Heart right ventricle (tissue), 16 donors: Measurements from ENCODE around the gene IL17F. TPM values are rescaled to one million over a fixed set of nuclear protein-coding genes. Genes with fewer than 3 reads are reported as not detected.

Source experiments
- ATAC-seq, 8 donors: fragments of 200-7000 bp; cut with Tn5 transposase; one replicate each; pipeline ENCODE4 v1.9.1; 2020; ENCODE audit warnings: mild to moderate bottlenecking in 8 of 8, moderate library complexity in 8 of 8, moderate number of reproducible peaks in 1 of 8
- DNase-seq, 2 donors: peaks; one replicate each; pipeline ENCODE4 v3.0.0-alpha.2; 2020
- H3K27ac ChIP-seq, 10 donors: fragments of 200-600 bp; sonication (generic) in 2 of 10; one replicate each; pipeline versions ENCODE4 v1.5.0 to v1.8.0; 2020 to 2022; ENCODE audit warnings: mild to moderate bottlenecking in 3 of 10
- H3K27me3 ChIP-seq, 7 donors: fragments of 200-600 bp; one replicate each; pipeline ENCODE4 v1.8.0; 2021 to 2022; ENCODE audit warnings: mild to moderate bottlenecking in 2 of 7
- H3K36me3 ChIP-seq, 9 donors: fragments of 200-600 bp; sonication (generic) in 1 of 9; one replicate each; pipeline versions ENCODE4 v1.5.0 to v1.8.0; 2020 to 2022; ENCODE audit warnings: mild to moderate bottlenecking in 2 of 9
- H3K4me1 ChIP-seq, 9 donors: fragments of 200-600 bp; sonication (generic) in 1 of 9; one replicate each; pipeline versions ENCODE4 v1.5.0 to v1.8.0; 2020 to 2022; ENCODE audit warnings: mild to moderate bottlenecking in 4 of 9
- H3K4me3 ChIP-seq, 10 donors: fragments of 200-600 bp; sonication (generic) in 2 of 10; one replicate each; pipeline versions ENCODE4 v1.5.0 to v1.8.0; 2020 to 2022; ENCODE audit warnings: mild to moderate bottlenecking in 7 of 10, moderate library complexity in 2 of 10
- H3K9me3 ChIP-seq, 11 donors: fragments of 200-600 bp in 10 of 11; sonication (generic) in 2 of 11; one replicate each; pipeline versions ENCODE4 v1.5.0 to v1.8.0; 2013 to 2022; ENCODE audit warnings: mild to moderate bottlenecking in 2 of 11, control low read depth in 1 of 11, moderate library complexity in 1 of 11
- CTCF ChIP-seq, 9 donors: fragments of 200-600 bp; sonication (generic) in 2 of 9; IDR thresholded peaks; one replicate each; pipeline versions ENCODE4 v1.5.0 to v1.8.0; 2021 to 2022; ENCODE audit warnings: antibody characterized with exemption in 9 of 9, mild to moderate bottlenecking in 5 of 9, moderate library complexity in 1 of 9
- WGBS, 2 donors: extraction: QIAGEN DNeasy Blood & Tissue Kit; methylation state at CpG; one replicate each; pipeline ENCODE4 v1.1.7; 2013; ENCODE audit warnings: inconsistent platforms in 1 of 2; 5-methylcytosine and 5-hydroxymethylcytosine counted together
- intact Hi-C, 10 donors: fragments of 100-400 bp; cut with DNase I; formaldehyde crosslinking; loops; one replicate each; pipeline versions ENCODE4 v1.11.1 to v1.14.2; 2022
- polyA plus RNA-seq, 2 donors: library from polyadenylated mRNA; stranded (reverse); fragments of 200-250 nt; gene quantifications; one replicate each; pipeline ENCODE4 v1.2.3, GENCODE V29; 2013
- total RNA-seq, 10 donors: library from RNA; stranded (reverse); fragmentation: NEBNext Ultra II Directional in 3 of 10; extraction: Animal tissue kit (Norgen Biotek cat#: 25700) in 3 of 10; gene quantifications; one replicate each; pipeline versions ENCODE4 v1.2.1 to v1.2.4, GENCODE V29; 2021 to 2023
- donor health status: Arrhythmogenic right ventricular cardiomyopathy.
- donor health status: ischemic (EF 13 %, LVEDD 7.1; RV severe dilation, severe dysfunction).
- donor health status: healthy with polysubstance abuse.
- donor health status: DM: no; HTN: yes; CAD: no.
- donor health status: DM: no; HTN: no; CAD: no.
- donor health status: ischemic (EF 25% LVEDD 6.9; RV normal size, moderate dysfunction).
- donor health status: ischemic (EF 25% LVEDD 5.7; RV mildly dilated, moderate dysfunction).
- donor health status: healthy.
- donor health status: DM: yes; HTN: yes; CAD: no.
- donor health status: Ischemic cardiomyopathy.
- donor health status: ischemic (EF 35%, LVEDD 5.7; RV mildly dilated, moderate dysfunction).
- donor health status: nonischemic (EF 11% LVEDD 7.7; RV severe dilation, severe dysfunction).
- donor health status: DM: yes; HTN: yes; CAD: no.
- donor health status: PGD.
- donor health status: ischemic (EF 29% LVEDD 5.4; RV normal size, mild dysfunction).
- donor health status: nonischemic (EF 23%, LVEDD 6.1; RV moderate dilation, normal function).

The IL17F gene
- total and polyA plus RNA-seq, 12 donors = not detected

GRCh38 chr6:52189974-52190373, 54.3 kb downstream of the IL17F start:
- Histone ChIP-seq H3K4me3 (no peak overlapping the region), H3K9me3 (no peaks in the 10 kb centered on the region), H3K4me1 (no peaks in the 10 kb centered on the region), H3K36me3 (no peaks in the 10 kb centered on the region), H3K27me3 (peaks cover 0 to 3% (median 0%) of the 10 kb centered on the region in 7 donors), H3K27ac (no peak overlapping the region)
- intact Hi-C loops = no loop called here
- 80 to 81% methylated on average over 2 of the region's 2 CpGs for WGBS, 2 donors
- ATAC-seq (no peak), DNase-seq (no peak)
- TF ChIP-seq CTCF (IDR thresholded peaks at IDR 0.05) = no peak

GRCh38 chr6:52187098-52187497, 57.2 kb downstream of the IL17F start:
- ATAC-seq (no peak), DNase-seq (no peak)
- Histone ChIP-seq H3K4me1 (no peaks in the 10 kb centered on the region), H3K27ac (no peak overlapping the region), H3K27me3 (peaks cover 0 to 6% (median 0%) of the 10 kb centered on the region in 7 donors), H3K36me3 (no peaks in the 10 kb centered on the region), H3K9me3 (no peaks in the 10 kb centered on the region), H3K4me3 (no peak overlapping the region)
- 93 to 94% methylated on average over 1 of the region's 1 CpG for WGBS, 2 donors
- TF ChIP-seq CTCF (IDR thresholded peaks at IDR 0.05) = no peak
- intact Hi-C loops = no loop called here

Other genes with a start within 250 kb of the IL17F start
- gene PKHD1, start 156.9 kb downstream of the IL17F start, total RNA-seq = under 1 TPM in 4 of 10 donors, not detected in 6; 0.02 to 0.07 (median 0.03) TPM
- gene PKHD1, start 156.9 kb downstream of the IL17F start, polyA plus RNA-seq = under 1 TPM in 1 of 2 donors, not detected in 1; under 0.01 TPM
- gene IL17A, start 58.1 kb downstream of the IL17F start, total RNA-seq = not detected
- gene IL17A, start 58.1 kb downstream of the IL17F start, polyA plus RNA-seq = not detected
- 10 to 100 TPM; 18.0 to 28.5 (median 25.9) TPM for gene MCM3, start 40.2 kb upstream of the IL17F start, total RNA-seq
- gene MCM3, start 40.2 kb upstream of the IL17F start, polyA plus RNA-seq = 10 to 100 TPM in 1 of 2 donors, 1 to 10 TPM in 1; 9.7 to 29.7 TPM
- gene PAQR8, start 117.7 kb upstream of the IL17F start, total RNA-seq = 1 to 10 TPM; 1.5 to 6.3 (median 3.0) TPM
- gene PAQR8, start 117.7 kb upstream of the IL17F start, polyA plus RNA-seq = 1 to 10 TPM; 1.0 to 2.4 TPM
- 1 to 10 TPM; 3.3 to 7.6 (median 5.8) TPM for gene EFHC1, start 175.8 kb upstream of the IL17F start, total RNA-seq
- 10 to 100 TPM in 1 of 2 donors, 1 to 10 TPM in 1; 3.9 to 14.3 TPM for gene EFHC1, start 175.8 kb upstream of the IL17F start, polyA plus RNA-seq